ENCODE data around the gene MSMP.
A peak's percentile ranks its signal among the peaks of the same experiment; 100 is the strongest.

The MSMP gene

GRCh38 chr9:35748242-35748857 is 5.7 kb downstream of the MSMP start:
- DNase-seq = peak in 1 of 3 experiments; percentile 11
- peak; percentile 11 for ATAC-seq (replicated peaks)
- H3K27ac Mint-ChIP-seq = peak overlapping the region; percentile 67 to 94
- peaks cover 28% of the 10 kb centered on the region for H3K36me3 Mint-ChIP-seq (ENCODE audit: insufficient read depth)
- H3K9me3 Mint-ChIP-seq = no peaks in the 10 kb centered on the region
- peak overlapping the region; percentile 96 to 98 for H3K4me3 Mint-ChIP-seq
- no peaks in the 10 kb centered on the region for H3K27me3 Mint-ChIP-seq
- H3K4me1 Mint-ChIP-seq (ENCODE audit: low read depth in 2 of 2) = peaks cover 43 to 54% of the 10 kb centered on the region in 2 donors

- no peak for ATAC-seq (replicated peaks)
- no peaks in the 10 kb centered on the region for H3K27me3 Mint-ChIP-seq
- H3K9me3 Mint-ChIP-seq = no peaks in the 10 kb centered on the region
- peaks cover 27% of the 10 kb centered on the region for H3K36me3 Mint-ChIP-seq (ENCODE audit: insufficient read depth)
- H3K4me1 Mint-ChIP-seq (ENCODE audit: low read depth in 2 of 2) = peaks cover 54 to 68% of the 10 kb centered on the region in 2 donors
- no peak for DNase-seq
- no peak overlapping the region for H3K27ac Mint-ChIP-seq
- H3K4me3 Mint-ChIP-seq = peak overlapping the region; percentile 96 to 98
Measured at GRCh38 chr9:35746583-35746982, 7.5 kb downstream of the MSMP start.

GRCh38 chr9:35745569-35745968 is 8.5 kb downstream of the MSMP start:
- H3K9me3 Mint-ChIP-seq = no peaks in the 10 kb centered on the region
- no peak for DNase-seq
- H3K36me3 Mint-ChIP-seq (ENCODE audit: insufficient read depth) = peaks cover 33% of the 10 kb centered on the region
- peak overlapping the region; percentile 61 to 69 for H3K27ac Mint-ChIP-seq
- H3K27me3 Mint-ChIP-seq = no peaks in the 10 kb centered on the region
- ATAC-seq (replicated peaks) = no peak
- peaks cover 54 to 65% of the 10 kb centered on the region in 2 donors for H3K4me1 Mint-ChIP-seq (ENCODE audit: low read depth in 2 of 2)
- peak overlapping the region; percentile 96 to 98 for H3K4me3 Mint-ChIP-seq

- Mint-ChIP-seq H3K9me3 (no peaks in the 10 kb centered on the region), H3K27ac (peak overlapping the region in 1 of 2 donors; percentile 7), H3K4me1 (ENCODE audit: low read depth in 2 of 2) (peaks cover 46 to 54% of the 10 kb centered on the region in 2 donors), H3K36me3 (ENCODE audit: insufficient read depth) (peaks cover 33% of the 10 kb centered on the region), H3K27me3 (no peaks in the 10 kb centered on the region), H3K4me3 (no peak overlapping the region)
- ATAC-seq (replicated peaks) = no peak
- no peak for DNase-seq
Measured at GRCh38 chr9:35743880-35744518, 10.1 kb downstream of the MSMP start.

GRCh38 chr9:35743452-35743851 is 10.6 kb downstream of the MSMP start:
- Mint-ChIP-seq H3K36me3 (ENCODE audit: insufficient read depth) (peaks cover 31% of the 10 kb centered on the region), H3K9me3 (no peaks in the 10 kb centered on the region), H3K27me3 (no peaks in the 10 kb centered on the region), H3K4me3 (no peak overlapping the region), H3K27ac (peak overlapping the region in 1 of 2 donors; percentile 7), H3K4me1 (ENCODE audit: low read depth in 2 of 2) (peaks cover 47 to 54% of the 10 kb centered on the region in 2 donors)
- ATAC-seq (replicated peaks) (no peak), DNase-seq (no peak)

GRCh38 chr9:35741740-35742139 is 12.3 kb downstream of the MSMP start:
- H3K36me3 Mint-ChIP-seq (ENCODE audit: insufficient read depth) = peaks cover 38% of the 10 kb centered on the region
- no peaks in the 10 kb centered on the region for H3K9me3 Mint-ChIP-seq
- H3K4me1 Mint-ChIP-seq (ENCODE audit: low read depth in 2 of 2) = peaks cover 30 to 38% of the 10 kb centered on the region in 2 donors
- peak overlapping the region; percentile 69 to 72 for H3K27ac Mint-ChIP-seq
- DNase-seq (no peak), ATAC-seq (replicated peaks) (peak; percentile 76)
- no peak overlapping the region for H3K4me3 Mint-ChIP-seq
- H3K27me3 Mint-ChIP-seq = no peaks in the 10 kb centered on the region

GRCh38 chr9:35740243-35740642 is 13.8 kb downstream of the MSMP start:
- no peak for DNase-seq
- Mint-ChIP-seq H3K36me3 (ENCODE audit: insufficient read depth) (peaks cover 40% of the 10 kb centered on the region), H3K9me3 (no peaks in the 10 kb centered on the region), H3K4me1 (ENCODE audit: low read depth in 2 of 2) (peaks cover 23 to 32% of the 10 kb centered on the region in 2 donors), H3K27ac (peak overlapping the region in 1 of 2 donors; percentile 72), H3K4me3 (no peak overlapping the region), H3K27me3 (no peaks in the 10 kb centered on the region)
- no peak for ATAC-seq (replicated peaks)

GRCh38 chr9:35738924-35739323 is 15.2 kb downstream of the MSMP start:
- ATAC-seq (replicated peaks) (no peak), DNase-seq (no peak)
- Mint-ChIP-seq H3K4me3 (no peak overlapping the region), H3K36me3 (ENCODE audit: insufficient read depth) (peaks cover 41% of the 10 kb centered on the region), H3K9me3 (no peaks in the 10 kb centered on the region), H3K27ac (no peak overlapping the region), H3K4me1 (ENCODE audit: low read depth in 2 of 2) (peaks cover 23 to 25% of the 10 kb centered on the region in 2 donors), H3K27me3 (no peaks in the 10 kb centered on the region)

- Mint-ChIP-seq H3K27ac (no peak overlapping the region), H3K4me1 (ENCODE audit: low read depth in 2 of 2) (peaks cover 20 to 23% of the 10 kb centered on the region in 2 donors), H3K36me3 (ENCODE audit: insufficient read depth) (peaks cover 38% of the 10 kb centered on the region), H3K27me3 (no peaks in the 10 kb centered on the region), H3K4me3 (no peak overlapping the region), H3K9me3 (no peaks in the 10 kb centered on the region)
- DNase-seq = no peak
- no peak for ATAC-seq (replicated peaks)
Measured at GRCh38 chr9:35738186-35738585, 15.9 kb downstream of the MSMP start.

- Mint-ChIP-seq H3K27me3 (no peaks in the 10 kb centered on the region), H3K27ac (no peak overlapping the region), H3K9me3 (no peaks in the 10 kb centered on the region), H3K4me3 (no peak overlapping the region), H3K4me1 (ENCODE audit: low read depth in 2 of 2) (peaks cover 19 to 24% of the 10 kb centered on the region in 2 donors), H3K36me3 (ENCODE audit: insufficient read depth) (peaks cover 35% of the 10 kb centered on the region)
- DNase-seq (no peak), ATAC-seq (replicated peaks) (no peak)
Measured at GRCh38 chr9:35737143-35737542, 16.9 kb downstream of the MSMP start.

GRCh38 chr9:35736201-35736633 is 17.9 kb downstream of the MSMP start:
- Mint-ChIP-seq H3K27ac (no peak overlapping the region), H3K4me1 (ENCODE audit: low read depth in 2 of 2) (peaks cover 13 to 20% of the 10 kb centered on the region in 2 donors), H3K9me3 (no peaks in the 10 kb centered on the region), H3K36me3 (ENCODE audit: insufficient read depth) (peaks cover 29% of the 10 kb centered on the region), H3K4me3 (no peak overlapping the region), H3K27me3 (no peaks in the 10 kb centered on the region)
- ATAC-seq (replicated peaks) = no peak
- DNase-seq = peak; percentile 62 to 67 (median 66)

GRCh38 chr9:35734096-35734495 is 20.0 kb downstream of the MSMP start:
- peaks cover 27% of the 10 kb centered on the region for H3K36me3 Mint-ChIP-seq (ENCODE audit: insufficient read depth)
- no peak for ATAC-seq (replicated peaks)
- H3K4me3 Mint-ChIP-seq = no peak overlapping the region
- peaks cover 13 to 23% of the 10 kb centered on the region in 2 donors for H3K4me1 Mint-ChIP-seq (ENCODE audit: low read depth in 2 of 2)
- DNase-seq = no peak
- H3K9me3 Mint-ChIP-seq = no peaks in the 10 kb centered on the region
- no peaks in the 10 kb centered on the region for H3K27me3 Mint-ChIP-seq
- peak overlapping the region in 1 of 2 donors; percentile 63 for H3K27ac Mint-ChIP-seq

GRCh38 chr9:35732800-35733541 is 21.1 kb downstream of the MSMP start:
- H3K4me1 Mint-ChIP-seq (ENCODE audit: low read depth in 2 of 2) = peaks cover 13 to 20% of the 10 kb centered on the region in 2 donors
- ATAC-seq (replicated peaks) = no peak
- peaks cover 21% of the 10 kb centered on the region for H3K36me3 Mint-ChIP-seq (ENCODE audit: insufficient read depth)
- no peaks in the 10 kb centered on the region for H3K9me3 Mint-ChIP-seq
- peak in 1 of 3 experiments; percentile 11 for DNase-seq
- peak overlapping the region in 1 of 2 donors; percentile 93 for H3K27ac Mint-ChIP-seq
- H3K4me3 Mint-ChIP-seq = no peak overlapping the region
- no peaks in the 10 kb centered on the region for H3K27me3 Mint-ChIP-seq
